Activated T-cell treated with anti-CD3 and anti-CD28 coated beads, Interleukin-2, amount 50 U/mL, for 4 hours (primary cell): Measurements from ENCODE around the gene SEC14L6. TPM values are rescaled to one million over a fixed set of nuclear protein-coding genes. Genes with fewer than 3 reads are reported as not detected.

Experiments used
- ATAC-seq, 2 donors: fragments of 200-7000 bp; cut with Tn5 transposase; one replicate each; pipeline ENCODE4 v1.10.0; 2021
- DNase-seq: peaks from one replicate; pipeline ENCODE4 v3.0.0-alpha.2; 2020
- H3K27me3 Mint-ChIP-seq: one replicate; pipeline ENCODE4 v1.8.0; 2021; ENCODE audit warnings: low read depth, mixed read lengths
- H3K36me3 Mint-ChIP-seq: one replicate; pipeline ENCODE4 v1.8.0; 2022; ENCODE audit warnings: mixed read lengths; ENCODE audit not compliant: insufficient read depth
- H3K4me1 Mint-ChIP-seq: one replicate; pipeline ENCODE4 v1.8.0; 2021; ENCODE audit warnings: low read depth, mixed read lengths
- H3K4me3 Mint-ChIP-seq: one replicate; pipeline ENCODE4 v1.8.0; 2021; ENCODE audit warnings: mild to moderate bottlenecking, moderate library complexity, mixed read lengths
- H3K9me3 Mint-ChIP-seq: one replicate; pipeline ENCODE4 v1.8.0; 2021; ENCODE audit warnings: mixed read lengths
- total RNA-seq, 3 donors: library from RNA; stranded (reverse); gene quantifications; one replicate each; pipeline ENCODE4 v1.2.1, GENCODE V29; 2021

SEC14L6 gene
- total RNA-seq, 3 donors from 2014 or later: not detected

DNA sequence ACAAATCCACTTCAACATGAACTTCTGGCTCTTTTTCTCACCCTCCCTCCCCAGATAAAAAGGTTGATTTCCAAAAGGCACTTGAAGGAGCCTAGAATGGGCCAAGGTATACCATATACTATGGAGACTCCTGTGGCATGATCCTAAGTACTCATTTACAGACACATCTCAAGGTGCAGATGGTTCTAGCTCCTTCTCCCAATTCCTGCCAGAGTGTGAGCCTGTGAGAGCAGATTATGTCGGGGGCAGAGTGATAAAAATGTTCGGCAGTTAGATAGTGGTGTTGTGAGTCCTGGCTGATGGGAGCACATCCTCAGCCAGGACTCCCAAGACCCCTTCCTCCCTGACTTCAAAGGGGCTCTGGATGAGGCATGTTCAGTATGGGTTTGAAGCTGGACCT lies 66.6 kb downstream of the SEC14L6 start:
- Mint-ChIP-seq H3K36me3 (no peaks in the 10 kb centered on the region), H3K9me3 (no peaks in the 10 kb centered on the region), H3K27me3 (peaks cover 15% of the 10 kb centered on the region), H3K4me1 (peaks cover 1% of the 10 kb centered on the region), H3K4me3 (no peak overlapping the region)
- no peak for DNase-seq
- ATAC-seq: no peak

DNA sequence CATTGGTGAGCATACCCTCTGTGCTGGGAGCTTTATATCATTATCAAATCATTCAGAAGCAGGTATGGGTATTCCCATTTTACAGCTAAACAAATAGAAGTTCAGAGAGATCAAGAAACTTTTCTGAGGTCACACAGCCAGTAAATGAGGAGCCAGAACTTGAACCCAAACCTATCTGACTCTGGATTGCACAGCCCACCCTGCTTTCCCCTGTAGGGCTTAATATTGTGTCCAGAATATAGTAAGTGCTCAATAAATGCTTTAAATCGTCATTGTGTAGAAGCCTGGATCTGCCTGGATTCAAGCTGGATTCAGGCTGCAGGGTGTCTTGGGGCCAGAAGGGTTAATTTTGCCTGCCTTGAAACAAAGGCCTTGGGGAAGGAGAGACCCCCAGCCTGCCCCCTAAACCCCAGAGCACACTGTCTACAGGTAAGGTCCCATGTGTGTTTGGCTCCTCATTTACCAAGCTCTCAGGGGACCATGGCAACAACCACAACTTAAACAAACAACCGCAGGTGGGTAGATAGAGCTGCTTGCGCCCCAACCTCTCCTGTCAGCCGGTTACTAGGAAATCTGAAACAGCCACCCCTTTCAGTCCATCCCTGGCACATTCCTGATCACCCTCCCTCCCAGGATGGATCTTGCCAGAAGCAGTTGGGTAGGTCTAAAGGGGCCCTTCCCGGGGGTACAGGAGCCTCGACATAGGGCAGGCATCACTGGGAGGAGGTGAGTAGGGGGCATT lies 71.7 kb downstream of the SEC14L6 start:
- peaks cover 15% of the 10 kb centered on the region for H3K4me1 Mint-ChIP-seq
- H3K27me3 Mint-ChIP-seq: peaks cover 26% of the 10 kb centered on the region
- no peak for DNase-seq
- ATAC-seq: peak in 1 of 2 donors; percentile 25
- H3K4me3 Mint-ChIP-seq: no peak overlapping the region
- no peaks in the 10 kb centered on the region for H3K9me3 Mint-ChIP-seq
- H3K36me3 Mint-ChIP-seq: no peaks in the 10 kb centered on the region

DNA sequence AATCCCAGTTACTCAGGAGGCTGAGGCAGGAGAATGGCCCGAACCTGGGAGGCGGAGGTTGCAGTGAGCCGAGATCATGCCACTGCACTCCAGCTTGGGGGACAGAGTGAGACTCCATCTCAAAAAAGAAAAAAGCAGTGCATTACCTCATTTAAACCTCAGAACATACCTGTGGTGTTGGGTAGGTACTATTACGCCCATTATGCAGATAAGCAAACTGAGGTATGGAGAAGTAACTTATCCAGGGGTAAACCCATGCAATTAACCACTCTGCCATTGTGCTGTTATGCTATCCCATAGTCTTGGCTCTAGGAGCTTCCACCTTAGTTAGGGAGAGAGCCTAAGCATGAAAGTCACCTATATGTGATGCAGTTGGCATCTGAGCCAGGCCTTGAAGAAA lies 72.4 kb downstream of the SEC14L6 start:
- Mint-ChIP-seq H3K9me3 (no peaks in the 10 kb centered on the region), H3K27me3 (peaks cover 28% of the 10 kb centered on the region), H3K4me1 (peaks cover 15% of the 10 kb centered on the region), H3K4me3 (no peak overlapping the region), H3K36me3 (no peaks in the 10 kb centered on the region)
- no peak for ATAC-seq
- DNase-seq: no peak

DNA sequence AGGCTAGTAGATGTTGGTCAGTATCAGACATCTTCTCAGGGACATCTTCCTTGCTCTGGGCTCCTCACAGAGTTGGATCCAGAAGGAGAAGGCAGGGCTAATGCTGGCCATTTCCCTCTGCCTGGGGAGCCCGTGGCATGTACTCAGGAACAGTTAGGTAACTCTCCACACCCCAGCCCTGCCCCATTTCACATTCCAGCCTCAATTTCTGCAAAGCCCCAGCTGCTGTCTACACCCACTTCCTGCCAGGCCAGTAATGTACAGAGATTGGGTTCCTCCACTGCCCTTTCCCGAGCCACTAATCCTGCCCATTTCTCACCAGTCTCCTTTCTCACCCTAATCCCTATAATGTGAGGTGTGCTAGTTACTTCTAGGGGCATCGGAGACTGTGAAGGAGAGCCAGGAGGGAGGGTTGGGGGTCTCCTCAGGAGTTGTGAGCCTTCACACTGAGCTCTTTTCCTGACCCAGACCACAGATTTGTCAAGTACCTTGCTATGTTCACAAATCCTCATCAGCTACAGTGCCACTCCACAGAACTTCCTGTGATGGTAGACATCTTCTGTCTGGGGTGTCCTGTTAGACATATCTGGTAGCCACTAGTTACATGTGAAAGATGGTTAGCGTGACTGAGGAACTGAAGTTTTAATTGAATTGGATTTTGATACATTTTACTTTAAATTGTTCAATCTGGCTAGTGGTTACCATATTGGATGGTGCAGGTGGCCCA lies 73.4 kb downstream of the SEC14L6 start:
- Mint-ChIP-seq H3K4me3 (no peak overlapping the region), H3K36me3 (no peaks in the 10 kb centered on the region), H3K9me3 (no peaks in the 10 kb centered on the region), H3K4me1 (peaks cover 15% of the 10 kb centered on the region), H3K27me3 (peaks cover 28% of the 10 kb centered on the region)
- no peak for ATAC-seq
- DNase-seq: no peak

Other genes with a start within 250 kb of the SEC14L6 start
- 10 to 100 TPM; 12.6 to 16.4 (median 14.0) TPM for gene TBC1D10A, start 219.8 kb downstream of the SEC14L6 start, total RNA-seq
- 100 to 1,000 TPM; 315 to 335 (median 324) TPM for gene SF3A1, start 189.8 kb downstream of the SEC14L6 start, total RNA-seq
- gene CCDC157, start 189.7 kb downstream of the SEC14L6 start, total RNA-seq: 1 to 10 TPM; 2.3 to 3.0 (median 2.6) TPM
- 1 to 10 TPM; 3.9 to 5.1 (median 4.4) TPM for gene RNF215, start 159.3 kb downstream of the SEC14L6 start, total RNA-seq
- gene SEC14L2, start 149.7 kb downstream of the SEC14L6 start, total RNA-seq: 10 to 100 TPM; 10.4 to 13.2 (median 12.5) TPM
- gene MTFP1, start 121.0 kb downstream of the SEC14L6 start, total RNA-seq: 100 to 1,000 TPM in 1 of 3 donors, 10 to 100 TPM in 2; 97.0 to 113 (median 99.9) TPM
- not detected for gene SEC14L3, start 74.7 kb downstream of the SEC14L6 start, total RNA-seq
- gene SEC14L4, start 41.0 kb downstream of the SEC14L6 start, total RNA-seq: under 1 TPM in 1 of 3 donors, not detected in 2; 0.16 TPM
- gene GAL3ST1, start 27.9 kb upstream of the SEC14L6 start, total RNA-seq: under 1 TPM in 2 of 3 donors, not detected in 1; 0.16 to 0.38 TPM
- 100 to 1,000 TPM; 312 to 373 (median 336) TPM for gene PES1, start 45.2 kb upstream of the SEC14L6 start, total RNA-seq
- under 1 TPM in 2 of 3 donors, not detected in 1; 0.26 to 0.46 TPM for gene TCN2, start 60.4 kb upstream of the SEC14L6 start, total RNA-seq
- 10 to 100 TPM in 1 of 3 donors, 1 to 10 TPM in 2; 7.3 to 10.9 (median 8.9) TPM for gene SLC35E4, start 89.0 kb upstream of the SEC14L6 start, total RNA-seq
- gene DUSP18, start 121.1 kb upstream of the SEC14L6 start, total RNA-seq: 1 to 10 TPM; 7.0 to 8.9 (median 7.8) TPM
- gene OSBP2, start 148.1 kb upstream of the SEC14L6 start, total RNA-seq: 1 to 10 TPM; 1.2 to 1.3 (median 1.3) TPM